K562 (cell line): Measurements from ENCODE around the gene CCDC171.

ENCODE experiments used
- CREB1 ChIP-seq, 2 experiments: sonication (generic) in 1 of 2; formaldehyde crosslinking in 1 of 2; IDR thresholded peaks; 2 replicates each; pipeline versions ENCODE4 v1.6.1 to v1.8.0; 2012 to 2022; ENCODE audit warnings: inconsistent platforms in 1 of 2, mild to moderate bottlenecking in 1 of 2, missing genetic modification reagents in 1 of 2, moderate library complexity in 1 of 2
- HCFC1 ChIP-seq: IDR thresholded peaks from 2 replicates; pipeline ENCODE4 v1.6.1; 2012; ENCODE audit warnings: low read depth, low read length, improper control_type of control experiment
- JUN ChIP-seq, 2 experiments: sonication (generic) in 1 of 2; formaldehyde crosslinking in 1 of 2; IDR thresholded peaks; 2 replicates each; pipeline versions ENCODE4 v1.6.1 to v1.8.0; 2012 to 2022; ENCODE audit warnings: borderline replicate concordance in 2 of 2, mild to moderate bottlenecking in 2 of 2, improper control_type of control experiment in 1 of 2, low read depth in 1 of 2, low read length in 1 of 2, missing genetic modification reagents in 1 of 2
- MAFF ChIP-seq: IDR thresholded peaks from 2 replicates; pipeline ENCODE4 v1.6.1; 2012; ENCODE audit warnings: low read length, improper control_type of control experiment
- ZBTB33 ChIP-seq: sonication (generic); formaldehyde crosslinking; IDR thresholded peaks from 2 replicates; pipeline ENCODE4 v1.8.1; 2023; ENCODE audit warnings: mild to moderate bottlenecking, missing genetic modification reagents
- ZNF263 ChIP-seq: sonication (generic); formaldehyde crosslinking; IDR thresholded peaks from 2 replicates; pipeline ENCODE4 v1.8.0; 2022; ENCODE audit warnings: mild to moderate bottlenecking, missing genetic modification reagents, borderline replicate concordance
- ZNF274 ChIP-seq: IDR thresholded peaks from 2 replicates; pipeline ENCODE4 v1.6.1; 2011; ENCODE audit warnings: low read depth, mild to moderate bottlenecking, low read length, moderate library complexity, borderline replicate concordance
- TF ChIP-seq, protein P1 (sequence below), 2 experiments: fragments of 450-650 bp; conservative IDR thresholded peaks; 2 replicates each; pipeline ENCODE4 v1.6.1; 2017; ENCODE audit warnings: mild to moderate bottlenecking in 2 of 2, moderate library complexity in 2 of 2

- TF ChIP-seq HCFC1 (no peak), JUN (IDR thresholded peaks at IDR 0.05; ENCODE audit: borderline replicate concordance, low read depth, low read length) (no peak), JUN (CRISPR knock-in tag; IDR thresholded peaks at IDR 0.05; ENCODE audit: borderline replicate concordance) (no peak), ZNF263 (CRISPR knock-in tag) (no peak), ZNF274 (no peak), ZBTB33 (CRISPR knock-in tag) (no peak), MAFF (no peak), CREB1 (IDR thresholded peaks at IDR 0.05) (no peak), CREB1 (CRISPR knock-in tag; IDR thresholded peaks at IDR 0.05) (no peak)
- TF ChIP-seq, protein P1, sequence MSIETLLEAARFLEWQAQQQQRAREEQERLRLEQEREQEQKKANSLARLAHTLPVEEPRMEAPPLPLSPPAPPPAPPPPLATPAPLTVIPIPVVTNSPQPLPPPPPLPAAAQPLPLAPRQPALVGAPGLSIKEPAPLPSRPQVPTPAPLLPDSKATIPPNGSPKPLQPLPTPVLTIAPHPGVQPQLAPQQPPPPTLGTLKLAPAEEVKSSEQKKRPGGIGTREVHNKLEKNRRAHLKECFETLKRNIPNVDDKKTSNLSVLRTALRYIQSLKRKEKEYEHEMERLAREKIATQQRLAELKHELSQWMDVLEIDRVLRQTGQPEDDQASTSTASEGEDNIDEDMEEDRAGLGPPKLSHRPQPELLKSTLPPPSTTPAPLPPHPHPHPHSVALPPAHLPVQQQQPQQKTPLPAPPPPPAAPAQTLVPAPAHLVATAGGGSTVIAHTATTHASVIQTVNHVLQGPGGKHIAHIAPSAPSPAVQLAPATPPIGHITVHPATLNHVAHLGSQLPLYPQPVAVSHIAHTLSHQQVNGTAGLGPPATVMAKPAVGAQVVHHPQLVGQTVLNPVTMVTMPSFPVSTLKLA (conservative IDR thresholded peaks at IDR 0.05) = no peak
These were observed 40.0 kb upstream of the CCDC171 start for GRCh38 chr9:15512889-15513288.
